Natural killer cell (primary cell): ENCODE results near the gene OR8G5. TPM values are rescaled to one million over a fixed set of nuclear protein-coding genes. Genes with fewer than 3 reads are reported as not detected.

Source experiments
- ATAC-seq, 3 donors: fragments of 150-1000 bp in 2 of 3; fragments of 200-7000 bp in 1 of 3; cut with Tn5 transposase; 1 replicate in 1 of 3; 2 replicates in 2 of 3; pipeline ENCODE4 v1.10.0; 2021; ENCODE audit warnings: mild to moderate bottlenecking in 2 of 3, moderate library complexity in 2 of 3
- DNase-seq, 2 donors: peaks; one replicate each; pipeline versions ENCODE4 v3.0.0 to v3.0.0-alpha.2; 2013 to 2021; ENCODE audit warnings: mixed read lengths in 1 of 2
- H3K27ac ChIP-seq: one replicate; pipeline ENCODE4 v1.5.1; 2013; ENCODE audit warnings: mild to moderate bottlenecking, low read length
- H3K27me3 ChIP-seq: one replicate; pipeline ENCODE4 v1.6.1; 2013; ENCODE audit warnings: low read length; ENCODE audit not compliant: control insufficient read depth, insufficient read depth
- H3K36me3 ChIP-seq: one replicate; pipeline ENCODE4 v1.6.1; 2013; ENCODE audit warnings: low read length; ENCODE audit not compliant: control insufficient read depth, insufficient read depth
- H3K4me1 ChIP-seq: one replicate; pipeline ENCODE4 v1.6.1; 2013; ENCODE audit warnings: low read length; ENCODE audit not compliant: control insufficient read depth, insufficient read depth
- H3K4me3 ChIP-seq: one replicate; pipeline ENCODE4 v1.5.1; 2013; ENCODE audit warnings: low read length
- H3K9me3 ChIP-seq: one replicate; pipeline ENCODE4 v1.6.1; 2013; ENCODE audit warnings: low read length; ENCODE audit not compliant: control insufficient read depth, insufficient read depth
- H3K27ac Mint-ChIP-seq, 2 donors: one replicate each; pipeline ENCODE4 v1.8.0; 2022; ENCODE audit warnings: mild to moderate bottlenecking in 2 of 2, mixed read lengths in 2 of 2, moderate library complexity in 1 of 2
- H3K27me3 Mint-ChIP-seq, 2 donors: one replicate each; pipeline ENCODE4 v1.8.0; 2022; ENCODE audit warnings: low read depth in 2 of 2, mixed read lengths in 2 of 2
- H3K36me3 Mint-ChIP-seq: one replicate; pipeline ENCODE4 v1.8.0; 2022; ENCODE audit warnings: mixed read lengths
- H3K4me1 Mint-ChIP-seq, 2 donors: one replicate each; pipeline ENCODE4 v1.8.0; 2022; ENCODE audit warnings: mixed read lengths in 2 of 2
- H3K4me3 Mint-ChIP-seq: one replicate; pipeline ENCODE4 v1.8.0; 2022; ENCODE audit warnings: mild to moderate bottlenecking, moderate library complexity, mixed read lengths
- H3K9me3 Mint-ChIP-seq, 2 donors: one replicate each; pipeline ENCODE4 v1.8.0; 2022; ENCODE audit warnings: mixed read lengths in 2 of 2
- WGBS: methylation state at CpG from one replicate; pipeline ENCODE4 v1.1.7; 2013; ENCODE audit warnings: missing lambda C conversion rate; ENCODE audit not compliant: insufficient coverage; 5-methylcytosine and 5-hydroxymethylcytosine counted together
- intact Hi-C: fragments of 100-400 bp; cut with micrococcal nuclease; formaldehyde crosslinking; loops from one replicate; pipeline ENCODE4 v1.14.2; 2022
- total RNA-seq, 4 donors: library from RNA; stranded (reverse); fragments of 120-200 nt in 1 of 4; gene quantifications; one replicate each; pipeline versions ENCODE4 v1.2.3 to v1.2.4, GENCODE V29; 2013 to 2022
- TF ChIP-seq, protein P1 (sequence below): fragments of 200-600 bp; IDR thresholded peaks from one replicate; pipeline ENCODE4 v1.8.0; 2022; ENCODE audit warnings: antibody characterized with exemption

OR8G5 gene
- total RNA-seq, 3 donors from 2014 or later (not counting 1 experiment from before 2014, with no cell fraction given): not detected

DNA sequence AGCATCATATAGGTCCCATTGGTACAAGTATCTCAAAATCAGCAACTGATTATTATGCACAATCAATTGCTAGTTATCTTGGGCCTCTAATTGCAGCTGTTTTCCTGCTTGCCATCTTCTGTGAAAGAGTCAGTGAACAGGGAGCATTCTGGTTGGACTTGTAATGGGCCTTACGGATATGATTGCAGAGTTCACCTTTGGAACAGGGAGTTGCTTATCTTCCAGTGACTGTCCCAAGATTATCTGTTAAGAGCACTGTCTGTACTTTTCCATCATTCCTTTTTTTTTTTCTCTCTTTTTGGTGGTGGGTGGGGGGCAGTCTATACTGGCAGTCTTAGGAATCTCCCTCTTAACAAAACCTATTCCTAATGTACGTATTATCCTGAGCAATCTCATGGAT, 17.8 kb downstream of the OR8G5 start:
- intact Hi-C loops: no loop called here
- Histone ChIP-seq H3K36me3 (no peaks in the 10 kb centered on the region), H3K27me3 (no peaks in the 10 kb centered on the region), H3K27ac (no peak overlapping the region), H3K4me3 (no peak overlapping the region), H3K9me3 (no peaks in the 10 kb centered on the region), H3K4me1 (peaks cover 10% of the 10 kb centered on the region)
- H3K9me3 Mint-ChIP-seq: no peaks in the 10 kb centered on the region
- no peak for ATAC-seq
- H3K36me3 Mint-ChIP-seq: no peaks in the 10 kb centered on the region
- H3K4me3 Mint-ChIP-seq: no peak overlapping the region
- H3K27me3 Mint-ChIP-seq: no peaks in the 10 kb centered on the region
- no peak overlapping the region for H3K27ac Mint-ChIP-seq
- TF ChIP-seq, protein P1, sequence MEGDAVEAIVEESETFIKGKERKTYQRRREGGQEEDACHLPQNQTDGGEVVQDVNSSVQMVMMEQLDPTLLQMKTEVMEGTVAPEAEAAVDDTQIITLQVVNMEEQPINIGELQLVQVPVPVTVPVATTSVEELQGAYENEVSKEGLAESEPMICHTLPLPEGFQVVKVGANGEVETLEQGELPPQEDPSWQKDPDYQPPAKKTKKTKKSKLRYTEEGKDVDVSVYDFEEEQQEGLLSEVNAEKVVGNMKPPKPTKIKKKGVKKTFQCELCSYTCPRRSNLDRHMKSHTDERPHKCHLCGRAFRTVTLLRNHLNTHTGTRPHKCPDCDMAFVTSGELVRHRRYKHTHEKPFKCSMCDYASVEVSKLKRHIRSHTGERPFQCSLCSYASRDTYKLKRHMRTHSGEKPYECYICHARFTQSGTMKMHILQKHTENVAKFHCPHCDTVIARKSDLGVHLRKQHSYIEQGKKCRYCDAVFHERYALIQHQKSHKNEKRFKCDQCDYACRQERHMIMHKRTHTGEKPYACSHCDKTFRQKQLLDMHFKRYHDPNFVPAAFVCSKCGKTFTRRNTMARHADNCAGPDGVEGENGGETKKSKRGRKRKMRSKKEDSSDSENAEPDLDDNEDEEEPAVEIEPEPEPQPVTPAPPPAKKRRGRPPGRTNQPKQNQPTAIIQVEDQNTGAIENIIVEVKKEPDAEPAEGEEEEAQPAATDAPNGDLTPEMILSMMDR: no peak
- peaks cover 12 to 18% of the 10 kb centered on the region in 2 donors for H3K4me1 Mint-ChIP-seq
- 100% methylated on average over 2 of the region's 2 CpGs for WGBS
- no peak for DNase-seq

DNA sequence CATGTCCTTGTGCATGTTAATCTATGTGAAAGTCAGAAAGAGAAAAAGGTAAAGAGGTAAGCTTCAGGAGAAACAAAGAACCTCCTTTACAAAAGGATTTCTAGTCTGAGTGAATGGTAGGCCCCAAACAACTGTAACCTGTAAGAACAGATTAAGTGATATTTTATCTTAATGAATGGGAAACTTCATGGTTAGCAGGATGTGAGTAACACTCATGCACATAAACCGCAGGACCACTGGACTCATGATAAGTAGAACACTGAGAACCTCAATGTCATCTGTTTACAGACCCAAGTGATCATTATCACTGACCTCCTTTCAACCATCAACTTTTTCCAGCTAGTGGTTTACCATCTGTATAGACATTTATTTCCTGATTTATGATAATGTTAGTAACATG, 19.9 kb downstream of the OR8G5 start:
- Histone ChIP-seq H3K36me3 (no peaks in the 10 kb centered on the region), H3K27ac (no peak overlapping the region), H3K9me3 (no peaks in the 10 kb centered on the region), H3K4me3 (no peak overlapping the region), H3K4me1 (peaks cover 10% of the 10 kb centered on the region), H3K27me3 (no peaks in the 10 kb centered on the region)
- TF ChIP-seq, protein P1: no peak
- no peak overlapping the region for H3K4me3 Mint-ChIP-seq
- no peak for DNase-seq
- no peak overlapping the region for H3K27ac Mint-ChIP-seq
- no peaks in the 10 kb centered on the region for H3K9me3 Mint-ChIP-seq
- no peaks in the 10 kb centered on the region for H3K27me3 Mint-ChIP-seq
- peak; percentile 24 to 81 (median 55) for ATAC-seq
- intact Hi-C loops: no loop called here
- no peaks in the 10 kb centered on the region for H3K36me3 Mint-ChIP-seq
- WGBS: 8% methylated on average over 1 of the region's 1 CpG
- peaks cover 12 to 18% of the 10 kb centered on the region in 2 donors for H3K4me1 Mint-ChIP-seq

DNA sequence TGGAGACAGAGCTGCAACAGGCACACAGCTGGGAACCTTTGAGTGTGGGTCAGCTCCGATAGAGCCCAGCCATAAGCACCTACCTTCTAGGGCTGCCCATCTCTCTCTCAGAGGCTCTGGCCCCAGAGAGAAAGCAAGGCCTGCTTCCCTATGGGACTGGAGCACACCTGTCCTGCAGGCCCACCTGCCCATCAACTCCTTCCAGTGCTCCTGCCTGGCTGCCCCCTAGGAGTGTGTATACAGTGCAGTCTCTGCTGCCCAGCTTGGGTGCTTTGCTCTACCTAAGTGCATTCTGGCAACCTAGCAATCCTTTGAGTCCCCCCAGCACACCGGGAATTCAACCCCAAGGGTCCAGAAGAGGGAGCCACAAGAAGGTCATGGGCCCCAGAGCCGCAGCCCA, 21.0 kb downstream of the OR8G5 start:
- TF ChIP-seq, protein P1: no peak
- no peak overlapping the region for H3K4me3 Mint-ChIP-seq
- H3K36me3 ChIP-seq: no peaks in the 10 kb centered on the region
- WGBS: 90% methylated on average over 3 of the region's 3 CpGs
- intact Hi-C loops: no loop called here
- no peak overlapping the region for H3K4me3 ChIP-seq
- DNase-seq (no peak), ATAC-seq (no peak)
- H3K27ac Mint-ChIP-seq: no peak overlapping the region
- H3K9me3 ChIP-seq: no peaks in the 10 kb centered on the region
- H3K27ac ChIP-seq: no peak overlapping the region
- H3K27me3 Mint-ChIP-seq: no peaks in the 10 kb centered on the region
- no peaks in the 10 kb centered on the region for H3K9me3 Mint-ChIP-seq
- H3K36me3 Mint-ChIP-seq: no peaks in the 10 kb centered on the region
- peaks cover 10% of the 10 kb centered on the region for H3K4me1 ChIP-seq
- H3K27me3 ChIP-seq: no peaks in the 10 kb centered on the region
- H3K4me1 Mint-ChIP-seq: peaks cover 12 to 18% of the 10 kb centered on the region in 2 donors

DNA sequence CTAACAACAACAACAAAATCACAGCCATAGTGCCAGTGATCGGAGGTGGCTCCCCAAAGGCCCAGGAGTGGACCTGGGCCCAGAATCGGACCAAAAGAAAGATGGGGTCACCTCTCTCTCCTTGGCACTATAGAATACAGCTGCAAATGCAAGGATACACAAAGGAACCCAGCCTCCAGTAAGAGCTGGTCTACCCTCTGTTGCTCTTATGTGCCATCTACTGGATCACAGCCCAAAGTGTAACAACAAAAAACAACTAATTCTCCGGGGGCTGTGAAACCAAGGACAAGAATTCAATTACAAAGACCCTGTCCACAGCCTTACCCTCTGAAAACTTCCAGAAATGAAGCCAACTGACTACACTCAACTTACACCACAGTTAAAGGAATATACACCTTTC, 21.6 kb downstream of the OR8G5 start:
- Mint-ChIP-seq H3K36me3 (no peaks in the 10 kb centered on the region), H3K27ac (no peak overlapping the region), H3K27me3 (no peaks in the 10 kb centered on the region), H3K9me3 (no peaks in the 10 kb centered on the region), H3K4me1 (peaks cover 12 to 18% of the 10 kb centered on the region in 2 donors), H3K4me3 (no peak overlapping the region)
- ATAC-seq (no peak), DNase-seq (no peak)
- no peaks in the 10 kb centered on the region for H3K27me3 ChIP-seq
- H3K4me3 ChIP-seq: no peak overlapping the region
- H3K36me3 ChIP-seq: no peaks in the 10 kb centered on the region
- H3K27ac ChIP-seq: no peak overlapping the region
- intact Hi-C loops: no loop called here
- WGBS: 55% methylated on average over 3 of the region's 3 CpGs
- TF ChIP-seq, protein P1: no peak
- peaks cover 10% of the 10 kb centered on the region for H3K4me1 ChIP-seq
- no peaks in the 10 kb centered on the region for H3K9me3 ChIP-seq
